HG03575 (cell line): ENCODE measurements around the gene IQSEC1.

Experiments used
- ATAC-seq: cut with Tn5 transposase; IDR thresholded peaks from one replicate; pipeline ENCODE4 v1.9.1; 2021; ENCODE audit not compliant: unreplicated experiment, insufficient number of reproducible peaks, low FRiP score; ENCODE audit errors: extremely low read depth

Gene IQSEC1

DNA sequence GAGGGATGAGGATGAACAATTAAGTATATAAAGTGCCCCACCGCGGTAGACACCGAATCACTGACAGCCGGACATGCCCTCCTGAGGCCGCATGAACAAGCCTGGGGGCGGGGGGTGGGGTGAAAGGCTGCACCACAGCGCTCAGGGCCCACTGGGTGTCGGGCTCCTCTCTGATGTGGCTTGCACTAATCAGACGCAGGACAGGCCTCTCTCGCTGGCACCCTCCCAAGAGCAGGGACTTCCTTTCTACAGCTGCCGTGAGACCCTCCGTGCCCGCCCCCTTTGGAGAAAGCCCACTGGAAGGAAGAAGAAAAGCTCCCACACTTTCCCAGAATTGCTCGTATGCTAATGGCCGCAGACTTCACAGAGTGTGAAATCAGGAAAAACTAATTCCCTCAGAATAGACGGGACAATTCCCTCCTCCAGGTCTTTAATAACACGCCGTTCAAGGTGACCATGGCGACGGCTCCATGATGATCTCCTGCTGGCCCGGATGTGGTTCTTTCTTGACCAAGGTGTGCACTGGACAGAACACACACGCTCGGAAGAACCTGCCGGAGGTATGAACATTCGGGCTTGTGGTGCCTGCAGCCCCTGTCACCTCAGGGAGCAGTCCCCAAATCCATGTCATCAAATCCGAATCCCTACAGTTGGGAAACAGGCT is 32.0 kb downstream of the IQSEC1 start:
- no peak for ATAC-seq

- ATAC-seq: peak; percentile 65
Measured at GRCh38 chr3:13040361-13041074, 32.7 kb downstream of the IQSEC1 start.

DNA sequence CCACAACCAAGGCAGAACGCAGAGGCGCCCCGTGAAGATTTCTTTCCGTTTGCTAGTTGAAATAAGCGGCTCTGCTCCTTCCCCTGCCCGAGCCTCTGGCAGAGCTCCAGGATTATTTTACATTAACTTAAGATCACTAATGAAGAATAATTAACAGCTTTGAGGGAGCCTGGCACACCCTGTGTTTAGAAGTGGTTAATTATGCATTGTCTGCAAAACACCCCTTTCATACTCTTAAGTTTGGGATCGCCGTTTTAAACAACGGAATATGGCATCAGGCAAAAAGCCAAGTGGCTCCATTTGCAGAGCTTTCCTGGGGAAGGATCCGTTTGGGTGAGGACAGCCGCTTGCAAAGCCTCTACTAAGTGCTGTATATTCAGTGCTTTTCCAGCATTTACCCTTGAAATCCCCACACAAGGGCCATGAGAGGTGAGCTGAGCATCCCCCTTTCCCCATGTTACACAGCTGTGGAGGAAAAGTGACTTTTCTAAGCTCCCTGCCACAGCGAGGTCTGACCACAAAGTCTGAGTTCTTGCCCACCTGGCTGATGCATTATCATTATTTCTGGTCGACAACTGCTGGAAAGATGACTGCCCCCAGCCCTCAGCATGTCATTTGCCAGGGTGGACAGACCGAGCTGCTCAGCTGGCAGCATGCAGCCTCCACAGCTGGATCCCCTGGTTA is 33.9 kb downstream of the IQSEC1 start:
- ATAC-seq: no peak

- ATAC-seq: no peak
Measured at GRCh38 chr3:13037458-13038117, 35.6 kb downstream of the IQSEC1 start.

DNA sequence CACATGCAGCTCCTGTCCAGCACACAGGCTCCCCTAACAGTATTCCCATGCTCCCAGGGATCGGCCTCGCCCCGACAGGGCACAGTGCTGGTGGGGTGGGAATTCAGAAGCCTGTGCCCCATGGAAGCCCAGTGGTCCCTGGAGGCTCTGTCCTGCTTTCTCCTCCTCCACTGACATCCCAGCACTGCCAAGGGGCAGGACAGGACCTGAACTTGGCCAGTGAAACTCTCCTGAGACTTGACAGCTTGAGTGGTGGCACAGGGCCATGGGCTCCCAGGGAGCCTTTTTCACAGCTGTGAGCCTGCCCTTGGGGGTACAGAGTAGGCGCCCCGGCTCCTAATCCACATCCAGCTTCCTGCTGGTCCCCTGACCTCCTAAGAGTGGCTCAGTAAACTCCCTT is 38.4 kb downstream of the IQSEC1 start:
- ATAC-seq: no peak

DNA sequence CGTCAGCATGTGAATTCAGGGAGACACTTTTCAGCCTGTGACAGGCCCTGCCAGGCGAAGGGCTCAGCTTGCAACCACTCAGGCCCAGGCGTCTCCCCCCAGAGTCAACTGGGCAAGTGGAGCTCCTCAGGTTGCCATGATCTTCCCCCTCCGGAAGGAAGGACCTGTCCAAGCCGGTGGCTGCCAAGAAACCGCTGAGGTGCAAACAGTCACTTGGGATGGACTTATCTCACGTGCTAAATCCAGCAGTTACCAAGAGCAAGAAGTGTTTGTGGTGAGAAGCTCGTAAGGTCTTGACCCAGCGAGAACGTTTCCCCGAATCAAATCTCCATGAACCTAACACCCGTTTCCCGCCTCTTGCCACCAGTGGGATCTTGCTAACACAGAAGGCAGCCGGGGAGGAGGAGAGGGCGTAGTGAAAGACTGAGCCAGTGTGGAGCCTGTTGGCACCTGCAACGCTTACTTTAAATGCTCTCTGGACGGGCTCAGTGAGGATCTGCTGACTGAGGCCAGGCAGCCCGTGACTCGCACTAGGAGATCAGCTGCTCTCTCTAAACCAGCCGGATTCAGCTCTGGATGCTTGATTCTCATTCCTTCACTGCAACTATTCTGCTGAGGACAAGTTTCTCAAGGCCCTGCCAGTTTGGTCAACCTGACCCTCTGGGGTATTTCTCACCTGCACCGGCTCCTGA is 39.0 kb downstream of the IQSEC1 start:
- no peak for ATAC-seq

DNA sequence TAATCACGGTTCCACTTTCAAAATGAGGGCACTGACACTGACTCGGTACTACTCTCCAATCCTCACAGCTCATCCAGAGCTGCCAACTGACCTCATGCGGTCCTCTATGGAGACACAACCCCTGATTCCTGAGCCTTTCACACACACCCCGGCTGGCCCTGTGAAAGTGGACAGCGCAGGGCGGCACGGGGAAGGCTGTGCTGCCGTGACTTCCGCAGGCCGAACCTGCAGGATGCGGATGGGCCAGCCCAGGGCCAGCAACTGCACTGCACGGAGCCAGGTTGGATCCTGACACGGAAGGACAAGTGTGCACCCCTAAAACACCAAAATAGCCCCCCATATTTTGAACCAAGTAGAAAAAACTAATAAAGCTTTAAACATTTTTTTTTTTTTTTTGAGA is 41.0 kb downstream of the IQSEC1 start:
- ATAC-seq: no peak

- ATAC-seq: no peak
Measured at GRCh38 chr3:13031621-13032020, 41.6 kb downstream of the IQSEC1 start.

- no peak for ATAC-seq
Measured at GRCh38 chr3:13030684-13031083, 42.5 kb downstream of the IQSEC1 start.

- no peak for ATAC-seq
Measured at GRCh38 chr3:13028010-13028821, 45.0 kb downstream of the IQSEC1 start.

GRCh38 chr3:13027154-13027553 is 46.1 kb downstream of the IQSEC1 start:
- ATAC-seq: no peak

- no peak for ATAC-seq
Measured at GRCh38 chr3:13026534-13026933, 46.7 kb downstream of the IQSEC1 start.

- no peak for ATAC-seq
Measured at GRCh38 chr3:13025778-13026518, 47.3 kb downstream of the IQSEC1 start.

- ATAC-seq: no peak
Measured at GRCh38 chr3:13025090-13025489, 48.1 kb downstream of the IQSEC1 start.

DNA sequence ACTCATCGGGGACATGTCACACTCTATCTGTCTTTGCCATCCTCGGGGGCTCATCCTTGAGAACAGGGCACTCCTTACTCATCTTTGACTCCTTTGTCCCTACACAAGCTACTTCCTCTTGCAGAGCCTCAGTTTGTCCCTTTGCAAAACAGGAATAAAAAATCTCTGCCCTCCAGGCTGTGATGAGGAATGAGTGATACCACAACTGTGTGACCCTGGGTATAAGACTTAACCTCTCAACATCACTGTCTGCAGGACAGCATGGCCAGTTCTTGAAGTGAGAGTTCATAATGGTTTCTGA is 48.5 kb downstream of the IQSEC1 start:
- ATAC-seq: no peak

DNA sequence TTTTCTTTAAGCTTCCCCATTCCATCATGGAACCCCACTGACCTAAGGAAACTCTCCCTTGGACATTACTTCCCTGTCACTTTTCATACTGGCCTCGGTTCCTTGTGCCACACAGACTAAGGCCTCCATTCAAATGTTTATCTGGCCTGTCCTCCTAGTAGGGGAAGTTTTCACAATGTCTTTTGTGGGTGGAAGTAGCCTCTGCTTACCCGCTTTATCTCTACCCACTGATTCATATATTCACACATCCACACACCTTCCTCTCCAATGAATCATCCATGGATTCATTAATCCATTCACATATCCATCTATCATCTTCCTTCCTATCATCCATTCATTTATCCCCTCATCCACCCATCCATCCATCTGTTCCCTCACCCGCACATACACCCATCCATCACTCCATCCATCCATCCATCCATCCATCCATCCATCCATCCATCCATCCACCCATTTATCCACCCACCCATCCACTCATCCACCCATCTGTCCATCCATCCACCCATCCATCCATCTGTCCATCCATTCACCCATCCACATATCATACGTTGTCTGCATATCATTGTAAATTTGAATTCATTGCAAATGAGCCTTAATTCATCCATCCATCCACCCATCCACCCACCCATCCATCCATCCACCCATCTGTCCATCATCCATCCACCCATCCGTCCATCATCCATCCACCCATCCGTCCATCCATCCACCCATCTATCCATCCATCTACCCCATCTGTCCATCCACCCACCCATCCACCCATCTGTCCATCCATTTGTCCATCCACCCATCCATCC is 49.1 kb downstream of the IQSEC1 start:
- no peak for ATAC-seq

DNA sequence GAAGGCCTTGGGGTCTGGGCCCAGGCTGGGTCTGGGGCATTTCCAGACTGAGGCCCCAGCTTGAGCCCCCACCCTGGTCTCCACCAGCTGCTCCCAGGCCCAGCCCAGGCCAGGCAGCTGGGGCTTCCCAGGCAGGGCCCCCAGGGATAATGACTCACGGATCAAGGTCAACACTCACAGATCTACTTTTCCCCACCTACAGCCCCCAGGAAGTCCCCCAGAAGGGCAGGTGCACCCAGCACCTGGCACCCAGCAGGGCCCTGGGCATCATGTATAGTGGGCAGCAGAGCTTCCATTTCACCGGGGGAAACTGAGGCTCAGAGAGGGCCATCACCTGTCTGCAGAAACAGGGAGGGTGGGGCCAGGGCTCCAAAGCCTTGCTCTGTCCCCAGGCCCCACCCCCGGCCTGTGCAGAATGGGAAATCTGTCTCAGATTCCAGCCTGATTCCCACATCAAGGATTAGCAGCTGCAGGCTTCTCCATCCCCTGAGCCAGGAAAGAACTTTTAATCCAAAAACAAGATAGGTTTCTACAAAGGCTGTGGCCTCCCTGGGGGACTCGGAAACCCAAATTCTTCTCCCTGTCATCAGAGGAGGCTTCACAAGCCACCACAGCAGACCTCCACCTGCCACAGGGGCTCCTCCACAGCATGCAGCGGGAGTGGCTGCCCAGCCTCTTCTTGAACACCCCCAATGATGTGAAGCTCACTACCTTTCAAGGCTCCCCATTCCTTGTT is 49.8 kb downstream of the IQSEC1 start:
- ATAC-seq: no peak
